ENCODE data around the gene VAMP5.

DNA sequence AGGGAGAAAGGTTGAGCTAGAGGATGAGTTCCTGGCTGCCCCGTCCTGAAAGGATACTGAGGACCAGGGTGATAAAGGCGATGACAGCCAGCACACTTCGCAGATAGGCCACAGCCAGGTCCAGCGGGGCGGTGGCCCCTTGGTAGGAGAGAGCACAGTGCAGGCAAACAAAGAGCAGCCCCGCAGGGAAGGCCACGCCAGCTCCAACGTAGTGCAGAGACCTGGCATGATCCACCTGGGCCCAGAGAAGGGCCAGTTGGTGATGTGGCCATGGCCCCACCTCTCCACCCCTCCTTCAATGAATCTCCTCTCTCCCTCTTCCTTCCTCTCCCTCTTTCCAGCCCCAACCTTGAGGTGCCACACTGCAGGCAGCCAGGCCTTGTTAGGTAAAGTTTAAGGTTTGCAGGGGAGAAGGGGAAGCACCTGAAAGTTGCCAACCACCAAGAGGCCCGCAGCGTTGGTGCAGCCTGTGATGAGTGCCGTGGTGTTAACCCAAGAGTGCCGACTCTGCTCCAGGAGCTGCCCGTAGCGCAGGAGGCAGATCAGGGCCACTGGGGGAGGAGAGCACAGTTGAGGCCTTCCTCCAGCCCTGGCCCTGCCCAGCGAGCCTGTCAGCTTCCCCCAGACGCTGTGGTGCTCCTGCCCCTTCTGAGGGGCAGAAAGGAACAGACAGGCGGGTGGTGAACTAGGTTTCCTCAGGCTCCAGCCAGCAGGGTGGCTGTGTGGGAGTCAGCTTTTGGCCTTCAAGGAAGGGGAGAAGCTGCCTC, 15.4 kb downstream of the VAMP5 start:
- TF ChIP-seq CTCF (IDR thresholded peaks at IDR 0.05) (no peak), EZH2phosphoT487 (IDR thresholded peaks at IDR 0.05) (no peak), EZH2 (IDR thresholded peaks at IDR 0.05) (no peak)
